HG02798 (cell line): ENCODE results near the gene CCDC3.

ENCODE experiments used
- ATAC-seq: cut with Tn5 transposase; IDR thresholded peaks from one replicate; pipeline ENCODE4 v1.9.1; 2021; ENCODE audit warnings: mild to moderate bottlenecking; ENCODE audit not compliant: unreplicated experiment, poor library complexity

Gene CCDC3

GRCh38 chr10:12849319-12850181 lies 152.0 kb downstream of the CCDC3 start:
- no peak for ATAC-seq

DNA sequence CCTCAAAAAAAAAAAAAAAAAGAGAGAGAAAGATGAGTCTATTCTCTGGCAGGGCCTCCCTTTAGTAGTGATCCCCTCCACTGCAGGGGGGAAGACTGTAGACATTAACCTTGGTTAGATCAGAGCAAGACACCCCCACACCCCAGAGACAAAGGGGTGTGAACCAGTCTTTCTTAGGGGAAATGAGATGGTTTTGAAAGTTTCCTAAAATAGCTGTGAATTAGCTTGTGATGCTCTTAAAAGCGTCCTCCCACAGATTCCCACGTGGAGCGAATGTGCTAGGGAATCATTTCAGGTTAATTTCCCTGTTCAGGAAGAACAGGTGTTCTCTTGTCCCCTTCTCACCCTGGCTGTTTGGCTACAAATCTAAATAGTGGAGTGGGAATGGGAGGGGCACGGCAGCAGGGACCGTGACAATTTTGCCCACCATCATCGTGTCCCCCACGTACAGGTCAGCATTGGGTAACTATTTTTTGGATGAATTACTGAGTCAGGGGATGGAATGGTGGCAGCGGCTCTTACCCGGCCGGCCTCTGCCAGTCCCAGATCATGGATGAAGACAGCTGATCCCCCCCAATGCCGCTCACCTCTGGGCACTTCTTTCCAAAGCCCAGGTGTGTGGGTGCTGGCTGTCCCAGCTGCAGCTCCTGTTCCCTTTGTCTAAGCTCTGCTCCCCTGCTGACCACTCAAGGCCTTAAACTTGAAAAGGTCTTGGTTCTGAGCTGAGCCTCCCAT lies 152.9 kb downstream of the CCDC3 start:
- no peak for ATAC-seq

DNA sequence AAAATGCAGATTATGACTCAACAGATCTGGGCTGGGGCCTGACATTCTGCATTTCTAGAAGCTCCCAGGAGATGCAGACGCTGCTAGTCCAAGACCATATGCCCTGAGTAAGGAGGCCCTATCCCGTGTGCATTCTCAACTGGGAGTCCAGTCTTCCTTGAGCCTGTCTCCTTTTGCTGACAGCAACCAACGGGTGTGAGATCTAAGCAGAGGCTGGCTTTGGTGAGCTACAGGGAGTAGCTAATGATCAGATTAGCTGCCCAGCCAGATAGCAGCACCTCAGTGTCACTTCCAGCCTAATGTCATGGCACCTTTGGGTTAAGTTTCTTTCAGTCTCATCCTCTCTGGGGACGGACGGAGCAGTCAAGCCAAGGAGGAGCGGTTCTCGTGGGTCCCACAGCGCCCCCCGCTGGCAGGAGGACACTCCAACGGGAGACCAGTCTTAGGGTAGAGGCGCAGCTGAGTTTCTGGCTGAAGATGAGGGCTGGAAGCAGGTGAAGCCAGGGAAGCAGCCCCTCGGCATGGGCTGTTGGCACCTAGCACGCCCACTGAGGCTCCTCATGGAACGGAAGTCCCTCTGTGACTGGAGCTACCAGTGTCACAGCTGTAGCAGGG lies 154.0 kb downstream of the CCDC3 start:
- no peak for ATAC-seq

DNA sequence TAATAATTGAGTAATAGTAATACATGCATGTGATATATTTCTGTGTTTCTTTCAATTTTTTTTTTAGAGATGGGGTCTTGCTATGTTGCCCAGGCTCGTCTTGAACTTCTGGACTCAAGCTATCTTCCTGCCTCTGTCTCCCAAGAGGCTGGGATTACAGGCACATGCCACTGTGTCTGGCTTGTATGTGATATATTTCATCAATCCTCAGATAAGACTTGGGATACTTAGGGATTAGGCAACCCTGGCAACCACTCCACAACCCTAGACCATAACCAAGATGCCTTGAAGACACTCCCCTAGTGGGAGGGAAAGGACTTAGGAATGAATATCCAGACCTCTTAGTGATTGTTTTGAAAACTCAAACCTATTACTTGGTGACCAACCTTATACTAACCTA lies 154.8 kb downstream of the CCDC3 start:
- ATAC-seq = no peak
